HUDEP-2 (cell line): ENCODE measurements around the gene ACIN1.

Experiments used
- DNase-seq, 76 experiments: peaks; one replicate each; lab custom pipeline; 2025; ENCODE audit not compliant: unreplicated experiment in 76 of 76; lab: John Stamatoyannopoulos, UW

Gene ACIN1

DNA sequence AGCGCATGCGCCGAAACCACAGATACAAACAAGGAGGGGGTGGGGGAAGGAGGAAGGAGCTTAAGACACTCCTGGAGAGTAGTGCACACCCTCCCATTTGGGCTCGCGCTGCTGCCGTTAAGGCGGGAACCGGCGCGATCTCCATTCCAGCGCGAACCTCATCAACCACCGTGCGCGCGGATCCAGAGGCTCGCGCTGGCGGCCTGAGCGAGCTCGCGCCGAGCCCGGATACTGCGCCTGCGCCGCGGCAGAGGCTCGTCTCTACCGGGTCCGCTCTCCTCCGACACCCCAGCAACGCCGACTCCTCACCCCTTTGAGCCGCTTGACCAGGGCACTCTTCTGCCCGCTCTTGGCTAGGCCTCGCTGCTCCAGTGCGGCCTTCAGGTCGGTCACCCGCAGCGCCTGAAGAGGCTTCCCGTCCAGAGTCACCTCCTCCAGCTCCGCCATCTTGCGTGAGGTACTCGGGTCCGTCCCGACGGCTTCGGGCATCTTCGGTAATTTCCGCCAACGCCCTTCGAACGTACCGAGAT, at the start of gene ACIN1:
Gene ACIN1, minus strand, starts transcription at position 471 of the 530 bp plus-strand sequence. Its CDS starts 24 bp downstream, at position 447.
- DNase-seq = no peak

DNA sequence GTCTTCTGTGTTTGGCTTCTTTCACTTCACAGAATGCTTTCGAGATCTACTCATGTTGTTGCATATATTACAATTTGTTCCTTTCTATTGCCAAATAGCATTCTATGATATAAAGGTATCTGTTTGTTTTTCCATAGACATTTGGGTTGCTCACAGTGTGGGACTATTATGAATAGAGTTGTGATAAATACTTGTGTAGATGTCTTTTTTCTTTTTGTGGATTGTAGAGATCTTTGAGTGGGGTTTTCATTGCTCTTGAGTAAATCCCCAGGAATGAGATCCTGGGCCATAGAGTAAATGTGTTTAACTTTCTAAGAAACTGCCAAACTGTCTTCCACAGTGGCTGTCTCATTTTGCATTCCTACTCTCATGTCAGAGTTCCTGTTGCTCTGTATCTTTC, 49.0 kb upstream of the ACIN1 start:
- DNase-seq = no peak

DNA sequence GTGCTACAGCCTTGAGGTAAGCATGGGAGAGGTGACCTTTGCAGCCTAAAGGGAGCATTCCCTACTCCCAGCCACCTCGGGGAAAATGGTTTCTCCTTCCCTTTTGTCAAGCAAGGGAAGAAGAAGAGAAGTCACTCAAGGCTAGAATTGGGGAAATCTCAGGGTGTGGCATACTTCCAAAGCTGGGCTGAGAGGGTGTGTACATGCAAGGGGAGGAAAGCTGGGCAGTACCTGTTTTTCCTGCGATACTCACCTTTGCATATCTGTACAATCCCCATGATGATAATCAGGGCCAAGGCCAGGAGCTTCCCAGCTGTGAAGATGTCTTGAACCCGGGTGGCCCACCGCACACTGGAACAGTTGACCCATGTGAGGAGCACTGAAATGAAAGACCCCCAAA, 47.9 kb upstream of the ACIN1 start:
- no peak for DNase-seq

DNA sequence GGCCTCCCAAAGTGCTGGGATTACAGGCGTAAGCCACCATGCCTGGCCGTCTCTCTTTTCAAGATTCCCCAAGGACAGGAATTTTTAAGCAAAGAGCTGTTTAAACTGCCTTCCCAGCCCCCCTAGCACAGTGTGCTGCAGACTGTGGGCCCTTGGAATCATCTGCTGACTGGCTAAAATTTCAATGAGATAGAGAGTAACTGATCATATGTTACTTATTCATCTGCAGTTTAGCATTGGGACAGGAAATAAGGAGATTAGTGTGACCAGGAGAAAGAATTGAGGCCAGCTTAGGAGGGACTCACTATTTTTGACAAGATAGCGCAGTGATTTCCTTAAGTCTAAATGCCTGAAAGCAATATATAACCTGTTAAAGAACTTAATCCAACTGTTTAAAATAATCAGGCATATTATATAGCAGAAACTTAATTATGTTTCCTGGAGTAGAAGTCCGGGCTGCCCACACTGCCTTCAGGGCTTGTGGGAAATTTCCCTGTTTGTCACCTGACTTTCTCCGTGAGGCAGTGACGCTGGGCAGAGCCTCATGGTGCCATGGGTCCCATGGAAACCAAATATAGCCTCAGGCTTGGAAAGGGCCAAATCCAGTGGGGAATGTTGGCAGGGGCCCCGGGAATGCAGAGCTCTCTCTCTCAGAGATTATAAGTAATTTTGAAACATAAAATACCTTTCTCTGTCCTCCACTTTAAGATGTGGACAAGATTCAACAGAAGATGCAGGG, 46.9 kb upstream of the ACIN1 start:
- DNase-seq = no peak

DNA sequence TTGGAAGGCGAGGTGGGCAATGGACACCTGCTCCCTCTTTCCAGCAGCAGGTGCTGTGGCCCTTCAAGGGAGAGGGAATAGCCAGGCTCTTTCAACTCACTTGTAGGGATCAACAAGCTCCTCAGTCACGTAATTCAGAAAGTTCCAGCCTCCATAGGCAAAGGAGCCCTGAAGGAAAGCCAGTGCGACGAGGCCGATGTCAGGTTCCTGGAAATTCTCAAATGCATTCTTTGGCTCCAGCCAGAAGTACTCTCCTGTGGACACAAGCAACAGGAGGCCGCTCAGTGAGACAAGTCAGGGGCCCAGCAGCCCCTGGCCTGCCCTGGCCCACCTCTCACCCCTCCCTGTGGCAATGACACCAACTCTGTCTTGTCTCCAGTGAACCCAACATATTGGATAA, 45.4 kb upstream of the ACIN1 start:
- no peak for DNase-seq

DNA sequence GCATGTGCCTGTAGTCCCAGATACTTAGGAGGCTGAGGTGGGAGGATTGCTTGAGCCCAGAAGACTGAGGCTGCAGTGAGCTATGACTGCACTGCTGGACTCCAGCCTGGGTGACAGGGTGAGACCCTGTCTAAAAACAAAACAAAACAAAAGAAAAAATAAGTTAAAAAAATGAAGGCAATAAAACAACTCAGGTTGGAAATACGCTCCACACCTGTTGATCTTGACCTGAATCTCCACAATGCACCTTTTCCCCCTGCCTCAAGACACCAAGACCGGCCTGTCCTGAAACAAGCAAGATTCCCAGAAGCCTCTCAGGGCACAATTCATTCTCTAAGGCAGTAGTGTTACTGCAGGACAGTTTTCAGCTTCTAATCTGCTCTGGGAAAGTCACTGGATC, 44.9 kb upstream of the ACIN1 start:
- no peak for DNase-seq

DNA sequence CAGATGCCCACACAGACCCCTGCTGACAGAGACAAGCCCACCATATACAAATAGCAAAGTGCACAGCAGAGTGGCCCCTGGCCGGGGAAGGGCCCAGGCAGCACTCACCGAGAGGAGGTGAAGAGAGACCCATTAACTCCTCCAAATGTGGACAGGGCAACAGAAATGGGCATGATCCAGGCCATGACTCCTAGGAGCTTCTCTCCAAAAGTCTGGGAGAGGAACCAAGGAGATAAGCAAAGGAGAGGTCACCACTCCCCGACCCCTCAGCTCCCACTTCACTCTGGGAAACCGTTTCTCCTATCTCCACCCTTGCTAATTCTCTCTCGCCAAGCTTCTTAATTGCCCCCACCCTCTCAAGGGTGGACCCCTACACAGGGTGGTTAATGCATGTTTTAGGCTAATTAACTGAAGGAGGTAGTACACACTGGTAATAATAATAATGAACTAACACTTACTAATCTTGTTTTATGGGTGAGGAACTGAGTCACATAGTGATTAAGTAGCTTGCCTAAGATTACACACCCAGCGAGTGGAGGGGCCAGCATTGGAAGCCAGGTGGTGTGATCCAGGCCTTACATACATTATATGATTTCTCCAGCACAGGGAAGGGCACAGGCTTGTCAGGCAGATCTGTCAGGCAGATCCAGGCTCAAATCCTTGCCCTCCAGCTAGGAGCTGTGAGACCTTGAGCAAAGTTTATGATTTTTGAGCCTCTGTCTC, 43.0 kb upstream of the ACIN1 start:
- DNase-seq = no peak

DNA sequence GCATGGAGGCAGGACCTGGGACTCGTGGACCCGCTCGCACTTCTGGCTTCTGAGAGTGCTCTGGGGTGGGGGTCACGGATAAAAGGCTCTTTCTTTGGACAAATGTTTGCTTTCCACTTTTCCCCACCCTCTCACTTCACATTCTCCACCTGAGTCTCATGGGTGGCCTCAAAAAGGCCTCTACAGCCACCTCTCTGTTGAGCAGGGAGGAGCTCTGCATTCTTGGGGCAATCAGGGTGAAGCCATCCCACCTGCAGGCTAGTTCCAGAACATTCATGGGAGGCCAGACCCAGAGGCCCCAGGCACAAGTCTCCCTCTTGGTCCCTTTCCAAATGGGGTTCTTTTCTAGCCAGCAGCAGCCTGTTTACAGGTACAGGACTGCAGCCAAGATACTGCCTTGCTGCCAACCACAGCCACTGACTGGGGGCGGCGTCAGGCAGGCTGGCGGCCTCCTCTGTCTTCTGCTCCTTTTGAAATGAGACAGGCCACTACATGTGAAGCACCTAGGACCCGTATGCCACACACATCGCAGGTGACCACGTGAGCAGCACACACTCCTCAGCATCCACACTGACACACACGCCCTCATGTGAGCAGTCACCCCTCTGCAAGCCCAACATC, 42.4 kb upstream of the ACIN1 start:
- peak in 8 of 76 experiments; percentile 11 to 35 (median 21) for DNase-seq

GRCh38 chr14:23136566-23137133, 41.7 kb upstream of the ACIN1 start:
- no peak for DNase-seq

- DNase-seq = no peak
Measured at GRCh38 chr14:23132970-23133369, 38.0 kb upstream of the ACIN1 start.

- no peak for DNase-seq
Measured at GRCh38 chr14:23131482-23131881, 36.5 kb upstream of the ACIN1 start.

DNA sequence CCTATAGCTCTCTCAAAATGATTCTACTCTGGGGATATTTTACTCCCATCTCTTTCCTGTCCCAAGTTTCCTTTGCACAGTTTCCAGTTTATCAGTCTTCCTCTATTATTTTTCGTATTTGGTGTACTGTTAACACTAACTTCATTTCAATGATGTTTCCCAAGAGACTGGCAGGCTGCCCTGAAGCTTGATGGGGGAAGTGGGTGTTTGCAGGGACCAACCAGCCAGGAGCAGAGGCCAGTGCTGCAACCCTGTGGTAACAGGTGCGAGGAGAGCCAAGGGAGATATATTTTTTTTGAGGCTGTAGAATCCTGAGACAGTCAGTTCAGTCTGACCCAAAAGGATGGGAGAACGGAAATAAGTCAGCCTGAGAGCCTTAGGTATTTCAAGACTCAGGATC, 35.9 kb upstream of the ACIN1 start:
- no peak for DNase-seq

- DNase-seq = no peak
Measured at GRCh38 chr14:23129759-23130316, 34.9 kb upstream of the ACIN1 start.

GRCh38 chr14:23128969-23129758, 34.2 kb upstream of the ACIN1 start:
- DNase-seq = no peak

DNA sequence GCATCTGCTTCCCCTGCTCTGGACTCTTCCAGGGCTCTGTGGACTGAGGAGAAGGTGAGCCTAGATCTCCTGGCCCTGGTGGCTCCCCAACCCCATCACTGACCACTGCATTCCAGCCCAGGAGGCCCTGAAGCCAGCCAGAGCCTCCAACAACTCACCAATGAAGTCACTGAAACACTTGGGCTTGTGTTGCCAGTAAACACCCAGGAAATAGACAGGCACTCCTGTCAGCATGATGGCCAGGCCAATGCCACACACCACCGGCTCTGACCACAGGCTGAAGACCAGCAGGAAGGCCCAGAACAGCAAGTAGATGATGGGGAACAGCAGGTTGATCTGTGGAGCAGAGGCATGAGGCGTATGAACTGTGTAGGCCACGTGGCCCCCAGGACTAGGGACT, 32.9 kb upstream of the ACIN1 start:
- DNase-seq = no peak

DNA sequence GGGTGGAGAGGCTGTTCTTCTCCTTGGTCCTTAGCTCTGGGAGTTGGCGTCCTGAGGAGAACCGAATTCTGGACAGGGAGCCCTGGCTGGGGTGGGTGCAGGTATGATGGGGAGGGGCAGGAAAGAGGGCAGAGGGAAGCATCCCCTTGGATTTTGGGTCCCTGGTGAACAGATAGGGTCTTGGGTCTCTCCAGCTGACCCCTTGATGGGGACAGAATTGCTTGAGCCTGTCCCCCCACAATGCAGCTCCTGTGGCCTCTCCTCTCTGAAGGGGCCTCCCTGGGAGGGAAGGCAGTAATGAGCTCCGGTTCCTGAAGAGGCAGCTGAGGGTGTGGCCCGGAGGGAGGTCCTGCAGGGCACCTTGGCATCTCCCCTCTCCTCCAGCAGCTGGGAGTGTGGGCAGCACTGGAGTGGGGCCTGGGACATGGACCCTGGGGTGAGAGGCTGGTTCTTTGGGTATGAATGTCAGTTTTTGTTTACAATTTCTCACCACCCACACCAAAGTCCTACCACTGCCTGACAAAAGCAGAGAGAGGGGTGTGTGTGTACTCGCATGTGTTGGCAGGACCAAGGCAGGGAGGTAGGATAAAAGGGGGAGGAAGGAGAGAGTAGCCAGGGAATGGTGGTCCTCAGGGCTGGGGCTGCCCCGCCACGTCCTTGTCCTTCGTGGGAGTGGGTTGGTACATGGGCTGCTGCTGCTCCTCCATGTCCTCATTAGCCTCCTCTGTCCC, 31.8 kb upstream of the ACIN1 start:
- DNase-seq = no peak

DNA sequence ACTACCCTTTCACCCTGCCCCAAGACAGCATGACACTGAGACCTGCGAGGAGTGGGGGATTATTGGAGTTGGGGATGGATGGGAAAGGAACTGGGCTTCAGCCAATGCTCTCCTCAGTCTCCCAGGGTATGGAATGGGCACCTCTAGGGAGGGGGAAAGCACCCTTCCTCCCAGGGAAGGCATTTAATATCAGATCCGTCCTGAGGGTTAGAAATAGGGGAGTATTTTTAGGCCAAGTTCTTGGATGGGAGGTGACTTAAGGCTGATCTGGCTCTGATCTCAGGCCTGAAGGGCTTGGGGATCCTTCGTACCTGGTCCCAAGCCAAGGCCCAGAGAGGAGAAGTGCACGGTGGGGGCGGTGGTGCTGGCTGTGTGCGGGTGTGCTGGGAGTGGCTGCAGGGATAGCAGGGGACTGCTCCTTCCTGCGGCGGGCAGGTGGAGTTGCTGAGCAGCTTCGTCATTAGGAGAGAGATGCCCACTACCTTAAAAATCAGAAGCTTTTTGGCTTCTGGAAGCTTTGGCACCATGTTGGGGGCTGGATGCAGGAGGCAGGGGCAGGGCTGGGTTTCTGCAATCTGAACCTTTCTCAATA, 31.1 kb upstream of the ACIN1 start:
- DNase-seq = peak in 6 of 76 experiments; percentile 15 to 38 (median 20)

- DNase-seq = no peak
Measured at GRCh38 chr14:23125011-23125410, 30.1 kb upstream of the ACIN1 start.

DNA sequence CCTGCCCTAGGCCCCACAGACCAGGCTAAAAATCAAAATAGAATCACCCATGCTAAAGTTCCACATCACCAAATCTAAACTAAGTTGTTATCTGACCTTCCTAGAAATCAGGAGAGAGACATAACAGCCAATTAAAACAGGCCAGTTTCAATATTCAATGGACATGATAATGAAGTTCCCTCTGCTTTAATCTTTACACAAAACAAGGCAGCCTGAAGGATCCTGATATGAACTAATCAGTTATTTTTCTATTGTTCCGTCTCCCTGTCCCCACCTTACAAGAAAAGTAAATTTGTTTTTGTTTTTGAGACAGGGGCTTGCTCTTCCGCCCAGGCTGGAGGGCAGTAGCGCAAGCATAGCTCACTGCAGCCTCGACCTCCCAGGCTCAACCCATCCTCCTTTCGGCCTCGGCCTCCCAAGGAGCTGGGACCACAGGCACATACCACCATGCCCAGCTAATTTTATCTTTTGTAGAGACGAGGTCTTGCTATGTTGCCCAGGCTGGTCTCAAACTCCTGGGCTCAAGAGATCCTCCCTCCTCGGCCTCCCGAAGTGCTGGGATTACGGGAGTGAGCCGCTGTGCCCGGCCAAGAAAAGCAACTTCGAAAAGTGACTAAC, 29.5 kb upstream of the ACIN1 start:
- peak in 7 of 76 experiments; percentile 10 to 49 (median 22) for DNase-seq
